ENCODE results near the gene OR6K6. TPM values are rescaled to one million over a fixed set of nuclear protein-coding genes. Genes with fewer than 3 reads are reported as not detected.

Gene OR6K6, protein sequence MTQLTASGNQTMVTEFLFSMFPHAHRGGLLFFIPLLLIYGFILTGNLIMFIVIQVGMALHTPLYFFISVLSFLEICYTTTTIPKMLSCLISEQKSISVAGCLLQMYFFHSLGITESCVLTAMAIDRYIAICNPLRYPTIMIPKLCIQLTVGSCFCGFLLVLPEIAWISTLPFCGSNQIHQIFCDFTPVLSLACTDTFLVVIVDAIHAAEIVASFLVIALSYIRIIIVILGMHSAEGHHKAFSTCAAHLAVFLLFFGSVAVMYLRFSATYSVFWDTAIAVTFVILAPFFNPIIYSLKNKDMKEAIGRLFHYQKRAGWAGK
- not detected for total RNA-seq

DNA sequence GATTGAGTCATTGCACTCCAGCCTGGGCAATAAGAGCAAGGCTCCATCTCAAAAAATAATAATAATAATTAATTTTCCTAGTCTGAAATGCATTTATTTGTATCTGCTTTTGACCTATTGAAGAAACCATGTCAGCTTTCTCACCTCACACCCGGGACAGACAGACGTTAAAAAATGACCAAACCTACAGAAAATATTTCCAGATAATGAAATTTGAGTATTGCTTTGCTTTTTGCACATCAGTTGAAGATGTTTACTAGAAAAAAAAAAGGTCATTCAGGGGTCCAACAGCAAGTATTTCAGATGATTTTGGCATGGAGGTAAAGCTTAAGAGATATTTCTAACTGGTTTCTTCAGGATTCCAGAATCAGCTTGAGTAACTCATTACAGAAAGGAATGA, at the start of gene OR6K6:
TSS of gene OR6K6 (plus strand) at position 301 of the 400 bp plus-strand sequence. CDS start 168 bp downstream, outside the sequence.
- H3K27ac ChIP-seq: no peak within 1 kb of the TSS
- TF ChIP-seq EP300 (IDR thresholded peaks at IDR 0.05) (no peak), POLR2A (IDR thresholded peaks at IDR 0.05) (no peak)
- TF ChIP-seq, protein P1, sequence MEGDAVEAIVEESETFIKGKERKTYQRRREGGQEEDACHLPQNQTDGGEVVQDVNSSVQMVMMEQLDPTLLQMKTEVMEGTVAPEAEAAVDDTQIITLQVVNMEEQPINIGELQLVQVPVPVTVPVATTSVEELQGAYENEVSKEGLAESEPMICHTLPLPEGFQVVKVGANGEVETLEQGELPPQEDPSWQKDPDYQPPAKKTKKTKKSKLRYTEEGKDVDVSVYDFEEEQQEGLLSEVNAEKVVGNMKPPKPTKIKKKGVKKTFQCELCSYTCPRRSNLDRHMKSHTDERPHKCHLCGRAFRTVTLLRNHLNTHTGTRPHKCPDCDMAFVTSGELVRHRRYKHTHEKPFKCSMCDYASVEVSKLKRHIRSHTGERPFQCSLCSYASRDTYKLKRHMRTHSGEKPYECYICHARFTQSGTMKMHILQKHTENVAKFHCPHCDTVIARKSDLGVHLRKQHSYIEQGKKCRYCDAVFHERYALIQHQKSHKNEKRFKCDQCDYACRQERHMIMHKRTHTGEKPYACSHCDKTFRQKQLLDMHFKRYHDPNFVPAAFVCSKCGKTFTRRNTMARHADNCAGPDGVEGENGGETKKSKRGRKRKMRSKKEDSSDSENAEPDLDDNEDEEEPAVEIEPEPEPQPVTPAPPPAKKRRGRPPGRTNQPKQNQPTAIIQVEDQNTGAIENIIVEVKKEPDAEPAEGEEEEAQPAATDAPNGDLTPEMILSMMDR (IDR thresholded peaks at IDR 0.05): no peak
- no peaks in the 10 kb centered on the region for H3K36me3 ChIP-seq
- no peaks in the 10 kb centered on the region for H3K4me1 ChIP-seq
- H3K9me3 ChIP-seq: no peaks in the 10 kb centered on the region
- H3K27me3 ChIP-seq: no peaks in the 10 kb centered on the region
- no peak for DNase-seq (ENCODE audit: low spot score in 2 of 2)
- WGBS, 2 donors: 75 to 76% methylated on average over 2 of the region's 2 CpGs
- no peak within 1 kb of the TSS for H3K4me3 ChIP-seq

DNA sequence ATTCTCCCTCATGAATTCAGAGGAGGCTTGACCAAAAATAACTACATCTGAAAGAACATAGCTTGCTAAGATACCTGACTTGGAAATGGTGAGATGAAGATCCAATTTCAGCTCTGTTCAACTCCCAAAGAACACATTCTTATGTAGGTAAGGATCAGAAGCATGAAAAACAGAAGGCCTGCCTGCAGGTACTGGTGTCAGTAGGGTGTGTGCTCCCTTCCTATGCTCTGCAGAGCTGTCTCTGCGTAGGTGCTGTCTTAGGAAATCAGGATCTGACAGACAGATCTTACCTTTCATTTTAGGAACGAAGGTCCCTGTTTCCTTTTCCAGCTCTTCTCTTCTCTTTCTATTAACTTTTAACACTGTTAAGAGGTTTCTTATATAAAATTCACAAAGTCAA, 48.4 kb upstream of the OR6K6 start:
- Histone ChIP-seq H3K27me3 (no peaks in the 10 kb centered on the region), H3K9me3 (no peaks in the 10 kb centered on the region), H3K27ac (no peak overlapping the region), H3K4me3 (no peak overlapping the region), H3K36me3 (no peaks in the 10 kb centered on the region), H3K4me1 (no peaks in the 10 kb centered on the region)
- TF ChIP-seq POLR2A (IDR thresholded peaks at IDR 0.05): no peak
- no peak for TF ChIP-seq EP300 (IDR thresholded peaks at IDR 0.05)
- TF ChIP-seq, protein P1 (IDR thresholded peaks at IDR 0.05): no peak
- 84 to 86% methylated on average over 2 of the region's 2 CpGs for WGBS, 2 donors
- DNase-seq (ENCODE audit: low spot score in 2 of 2): no peak

DNA sequence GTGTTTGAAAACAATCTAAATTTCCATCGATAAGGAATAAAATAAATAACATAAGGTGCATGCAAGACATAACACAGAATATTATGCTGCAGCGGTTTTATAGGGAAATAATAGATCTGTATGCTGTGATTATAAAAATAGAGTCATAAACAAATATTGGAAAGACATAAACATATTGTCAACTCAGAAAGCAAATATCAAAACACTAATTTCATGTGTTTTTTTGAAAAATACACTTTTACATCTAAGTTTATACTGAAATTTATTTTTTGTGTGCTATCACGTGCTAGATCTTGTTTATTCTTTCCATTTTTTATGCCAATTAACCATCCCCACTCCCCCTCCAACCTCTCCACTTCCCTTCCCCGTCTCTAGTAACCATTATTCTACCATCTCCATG, 43.4 kb upstream of the OR6K6 start:
- WGBS, 2 donors: 69 to 75% methylated on average over 4 of the region's 4 CpGs
- DNase-seq (ENCODE audit: low spot score in 2 of 2): no peak
- no peaks in the 10 kb centered on the region for H3K27me3 ChIP-seq
- H3K9me3 ChIP-seq: no peaks in the 10 kb centered on the region
- H3K4me3 ChIP-seq: no peak overlapping the region
- no peaks in the 10 kb centered on the region for H3K36me3 ChIP-seq
- TF ChIP-seq, protein P1 (IDR thresholded peaks at IDR 0.05): no peak
- TF ChIP-seq POLR2A (IDR thresholded peaks at IDR 0.05): no peak
- no peak for TF ChIP-seq EP300 (IDR thresholded peaks at IDR 0.05)
- H3K27ac ChIP-seq: no peak overlapping the region
- no peaks in the 10 kb centered on the region for H3K4me1 ChIP-seq

DNA sequence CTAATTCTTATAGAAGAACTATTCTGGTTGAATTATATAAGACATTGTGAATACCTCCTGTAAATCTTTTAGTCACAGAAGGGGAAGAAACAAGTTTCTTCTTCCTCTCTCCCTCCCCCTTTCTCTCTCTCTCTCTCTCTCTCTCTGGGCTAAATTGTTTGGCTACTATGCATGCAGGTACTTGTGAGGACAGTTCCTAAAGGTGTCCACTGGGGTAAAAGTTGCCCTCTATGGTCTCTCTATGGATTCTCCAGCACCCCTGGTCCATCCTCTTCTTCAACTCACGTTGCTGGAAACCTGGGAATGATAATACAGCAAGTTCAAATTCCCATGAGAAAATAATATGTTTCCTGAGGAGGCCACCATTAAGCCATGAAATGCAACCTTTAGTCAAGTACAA, 39.8 kb upstream of the OR6K6 start:
- Histone ChIP-seq H3K36me3 (no peaks in the 10 kb centered on the region), H3K27ac (no peak overlapping the region), H3K4me3 (no peak overlapping the region), H3K27me3 (no peaks in the 10 kb centered on the region), H3K4me1 (no peaks in the 10 kb centered on the region), H3K9me3 (no peaks in the 10 kb centered on the region)
- no peak for DNase-seq (ENCODE audit: low spot score in 2 of 2)
- WGBS, 2 donors: 44 to 56% methylated on average over 1 of the region's 1 CpG
- TF ChIP-seq EP300 (IDR thresholded peaks at IDR 0.05) (no peak), POLR2A (IDR thresholded peaks at IDR 0.05) (no peak)
- TF ChIP-seq, protein P1 (IDR thresholded peaks at IDR 0.05): no peak

DNA sequence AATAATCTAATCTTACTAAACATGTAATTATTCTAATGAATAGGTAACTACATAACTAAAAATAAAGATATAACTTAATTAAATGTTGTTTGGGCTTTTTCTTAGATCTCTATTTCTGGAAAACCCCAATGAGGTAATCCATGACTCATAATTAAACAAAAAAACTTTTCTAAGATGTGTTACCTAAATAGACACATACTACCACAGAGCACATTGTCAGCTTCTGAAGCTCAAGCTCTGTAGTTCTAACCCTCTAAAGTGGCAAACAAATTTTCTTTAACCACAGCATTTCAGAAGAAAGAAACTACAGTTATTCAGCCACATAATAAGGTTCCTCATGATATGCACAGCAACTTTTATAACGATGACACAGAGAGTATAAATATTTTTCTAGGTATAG, 38.2 kb upstream of the OR6K6 start:
- Histone ChIP-seq H3K36me3 (no peaks in the 10 kb centered on the region), H3K9me3 (no peaks in the 10 kb centered on the region), H3K4me3 (no peak overlapping the region), H3K27me3 (no peaks in the 10 kb centered on the region), H3K4me1 (no peaks in the 10 kb centered on the region), H3K27ac (no peak overlapping the region)
- WGBS, 2 donors: 76 to 81% methylated on average over 1 of the region's 1 CpG
- TF ChIP-seq EP300 (IDR thresholded peaks at IDR 0.05) (no peak), POLR2A (IDR thresholded peaks at IDR 0.05) (no peak)
- TF ChIP-seq, protein P1 (IDR thresholded peaks at IDR 0.05): no peak
- no peak for DNase-seq (ENCODE audit: low spot score in 2 of 2)
